SK-N-SH (cell line): ENCODE data around the gene DPH7. TPM values are rescaled to one million over a fixed set of nuclear protein-coding genes. Genes with fewer than 3 reads are reported as not detected.
"Not testable (repeated sequence)": the region's sequence is repeated elsewhere in the genome, so short reads cannot be mapped to it uniquely, and the experiment has no call there.

Experiments
- CTCF ChIA-PET: fragments of 300-600, 350-600 bp; formaldehyde crosslinking; extraction: SDS; loops from one replicate; lab custom pipeline; 2021; lab: Yijun Ruan, JAX
- POLR2A ChIA-PET: fragments of 350-600 bp; sonication (Branson Sonifier 250); formaldehyde crosslinking; extraction: SDS; loops from one replicate; lab custom pipeline; 2020; ENCODE audit warnings: antibody characterized with exemption, inconsistent platforms; lab: Yijun Ruan, JAX
- DNase-seq: peaks from one replicate; pipeline ENCODE4 v3.0.0; 2012
- H2AFZ ChIP-seq: fragments of 200-600 bp; sonication (generic); 2 replicates; pipeline ENCODE4 v1.8.1; 2016; ENCODE audit warnings: antibody characterized with exemption, mild to moderate bottlenecking, low read depth
- H3F3A ChIP-seq: fragments of 200-600 bp; sonication (generic); replicated peaks from 2 replicates; pipeline ENCODE3; 2016; ENCODE audit warnings: antibody characterized with exemption, mild to moderate bottlenecking; ENCODE audit not compliant: insufficient read depth
- H3K27ac ChIP-seq, 2 experiments: fragments of 200-500 bp in 1 of 2; fragments of 200-600 bp in 1 of 2; sonication (Bioruptor generic) in 1 of 2; sonication (generic), shearing (Covaris generic) in 1 of 2; 2 replicates each; pipeline versions ENCODE4 v1.5.1 to v1.6.1; 2014 to 2016; ENCODE audit warnings: low read depth in 2 of 2, inconsistent platforms in 1 of 2, low read length in 1 of 2, mild to moderate bottlenecking in 1 of 2, mixed read lengths in 1 of 2
- H3K27me3 ChIP-seq: fragments of 200-600 bp; sonication (generic), shearing (Covaris generic); 2 replicates; pipeline ENCODE4 v1.6.1; 2016; ENCODE audit warnings: mixed run types; ENCODE audit not compliant: insufficient read depth
- H3K36me3 ChIP-seq, 2 experiments: fragments of 200-500 bp in 1 of 2; fragments of 200-600 bp in 1 of 2; sonication (Bioruptor generic) in 1 of 2; sonication (generic) in 1 of 2; replicated peaks in 1 of 2; 2 replicates each; pipeline versions ENCODE3 to v1.5.1; 2014 to 2016; ENCODE audit warnings: low read length in 1 of 2, mild to moderate bottlenecking in 1 of 2; ENCODE audit not compliant: insufficient read depth in 2 of 2, control insufficient read depth in 1 of 2
- H3K4me1 ChIP-seq, 2 experiments: fragments of 200-500 bp in 1 of 2; fragments of 200-600 bp in 1 of 2; sonication (Bioruptor generic) in 1 of 2; sonication (generic), shearing (Covaris generic) in 1 of 2; 2 replicates each; pipeline versions ENCODE4 v1.5.1 to v1.6.1; 2014 to 2016; ENCODE audit warnings: low read depth in 1 of 2, low read length in 1 of 2, mixed run types in 1 of 2; ENCODE audit not compliant: insufficient read depth in 2 of 2, control insufficient read depth in 1 of 2
- H3K4me2 ChIP-seq: fragments of 200-600 bp; sonication (generic), shearing (Covaris generic); 2 replicates; pipeline ENCODE4 v1.6.1; 2017; ENCODE audit warnings: mixed run types
- H3K4me3 ChIP-seq, 2 experiments: fragments of 200-500 bp in 1 of 2; fragments of 200-600 bp in 1 of 2; sonication (Bioruptor generic) in 1 of 2; sonication (generic), shearing (Covaris generic) in 1 of 2; 2 replicates each; pipeline versions ENCODE4 v1.5.1 to v1.8.1; 2014 to 2016; ENCODE audit warnings: low read depth in 2 of 2, inconsistent platforms in 1 of 2, low read length in 1 of 2, mild to moderate bottlenecking in 1 of 2, mixed read lengths in 1 of 2, moderate library complexity in 1 of 2
- H3K79me2 ChIP-seq: fragments of 200-600 bp; sonication (generic); 2 replicates; pipeline ENCODE4 v1.8.1; 2017; ENCODE audit warnings: mild to moderate bottlenecking; ENCODE audit not compliant: insufficient read depth
- H3K9ac ChIP-seq: fragments of 200-600 bp; sonication (generic); 2 replicates; pipeline ENCODE4 v1.6.1; 2017; ENCODE audit warnings: mixed run types
- H3K9me2 ChIP-seq: fragments of 200-600 bp; sonication (generic); 2 replicates; pipeline ENCODE4 v1.6.1; 2017; ENCODE audit warnings: mixed run types
- H3K9me3 ChIP-seq: fragments of 200-600 bp; sonication (generic); 2 replicates; pipeline ENCODE4 v1.6.1; 2017; ENCODE audit warnings: mixed run types, mild to moderate bottlenecking, moderate library complexity
- H4K20me1 ChIP-seq: fragments of 200-600 bp; sonication (generic); 2 replicates; pipeline ENCODE4 v1.6.1; 2017; ENCODE audit warnings: mild to moderate bottlenecking, mixed run types; ENCODE audit not compliant: insufficient read depth
- EZH2phosphoT487 ChIP-seq: fragments of 200-600 bp; sonication (generic); IDR thresholded peaks from 2 replicates; pipeline ENCODE4 v1.6.1; 2017; ENCODE audit warnings: low read depth, mixed run types, mild to moderate bottlenecking, antibody characterized with exemption, moderate library complexity, borderline replicate concordance
- MXI1 ChIP-seq: IDR thresholded peaks from 2 replicates; pipeline ENCODE4 v1.6.1; 2012; ENCODE audit warnings: mild to moderate bottlenecking, low read depth, low read length, improper control_type of control experiment
- WGBS: methylation state at CpG from one replicate; pipeline ENCODE4 v1.1.6; 2017; ENCODE audit warnings: low lambda C conversion rate; 5-methylcytosine and 5-hydroxymethylcytosine counted together
- polyA plus RNA-seq, 3 experiments: library from polyadenylated mRNA; depleted of rRNA; stranded (reverse); fragments of >200 nt; gene quantifications; 2 replicates each; pipeline ENCODE4 v1.2.3, GENCODE V29; 2012
- TF ChIP-seq, protein P1 (sequence below): IDR thresholded peaks from 2 replicates; pipeline ENCODE4; 2012
- TF ChIP-seq, protein P2 (sequence below): fragments of 150-350 bp; IDR thresholded peaks from 2 replicates; pipeline ENCODE4 v1.6.1; 2017; ENCODE audit warnings: antibody characterized with exemption, low read length, low read depth, borderline replicate concordance
- TF ChIP-seq, protein P3 (sequence below): IDR thresholded peaks from 2 replicates; pipeline ENCODE4 v1.6.1; 2012; ENCODE audit warnings: mild to moderate bottlenecking, low read depth, low read length, moderate library complexity

Gene DPH7
- polyA plus RNA-seq, 1 of the 3 experiments (the other 2 are of a cell fraction) = 59.9 TPM

DNA sequence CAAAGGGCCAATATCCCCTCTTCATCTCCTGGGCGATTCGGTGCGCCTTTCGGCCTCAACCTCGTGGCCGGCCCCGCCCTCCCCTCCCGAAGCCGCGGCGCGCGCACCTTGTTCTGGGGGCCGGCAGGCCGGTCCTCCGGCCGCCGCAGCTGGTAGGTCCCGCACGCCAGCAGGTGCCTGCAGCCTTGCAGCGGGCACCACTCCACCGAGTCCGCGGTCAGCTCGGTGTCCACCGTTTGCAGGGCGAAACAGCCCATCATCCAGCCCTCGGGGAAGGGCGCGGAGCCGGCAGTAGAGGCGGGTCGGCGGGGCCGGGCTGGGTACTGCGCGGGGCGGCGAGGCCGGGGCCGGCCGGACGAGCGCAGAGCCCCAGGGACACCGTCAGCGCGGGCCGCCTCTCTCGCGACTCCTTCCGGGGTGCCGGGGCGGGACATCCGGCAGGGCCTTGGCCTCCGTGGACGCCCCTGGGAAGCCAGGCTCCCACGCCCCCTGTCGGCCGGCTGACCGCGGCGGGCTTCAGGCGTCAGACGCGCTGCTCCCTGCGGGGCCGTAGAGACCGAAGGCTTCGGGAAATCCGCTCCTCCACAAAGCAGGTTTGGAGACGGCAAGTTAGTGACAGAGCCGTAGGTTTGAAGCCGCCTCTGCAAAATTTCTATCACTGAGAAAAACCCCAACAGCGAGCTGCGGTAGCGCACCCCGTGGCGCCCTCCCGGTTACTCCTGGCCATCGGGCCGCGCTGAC, at the start of gene DPH7 (continued):
- TF ChIP-seq, protein P1, sequence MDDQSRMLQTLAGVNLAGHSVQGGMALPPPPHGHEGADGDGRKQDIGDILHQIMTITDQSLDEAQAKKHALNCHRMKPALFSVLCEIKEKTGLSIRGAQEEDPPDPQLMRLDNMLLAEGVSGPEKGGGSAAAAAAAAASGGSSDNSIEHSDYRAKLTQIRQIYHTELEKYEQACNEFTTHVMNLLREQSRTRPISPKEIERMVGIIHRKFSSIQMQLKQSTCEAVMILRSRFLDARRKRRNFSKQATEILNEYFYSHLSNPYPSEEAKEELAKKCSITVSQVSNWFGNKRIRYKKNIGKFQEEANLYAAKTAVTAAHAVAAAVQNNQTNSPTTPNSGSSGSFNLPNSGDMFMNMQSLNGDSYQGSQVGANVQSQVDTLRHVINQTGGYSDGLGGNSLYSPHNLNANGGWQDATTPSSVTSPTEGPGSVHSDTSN = peak; percentile 32; the same call in 1 of the 2 replicates
- TF ChIP-seq, protein P2, sequence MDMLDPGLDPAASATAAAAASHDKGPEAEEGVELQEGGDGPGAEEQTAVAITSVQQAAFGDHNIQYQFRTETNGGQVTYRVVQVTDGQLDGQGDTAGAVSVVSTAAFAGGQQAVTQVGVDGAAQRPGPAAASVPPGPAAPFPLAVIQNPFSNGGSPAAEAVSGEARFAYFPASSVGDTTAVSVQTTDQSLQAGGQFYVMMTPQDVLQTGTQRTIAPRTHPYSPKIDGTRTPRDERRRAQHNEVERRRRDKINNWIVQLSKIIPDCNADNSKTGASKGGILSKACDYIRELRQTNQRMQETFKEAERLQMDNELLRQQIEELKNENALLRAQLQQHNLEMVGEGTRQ = no peak
- TF ChIP-seq, protein P3, sequence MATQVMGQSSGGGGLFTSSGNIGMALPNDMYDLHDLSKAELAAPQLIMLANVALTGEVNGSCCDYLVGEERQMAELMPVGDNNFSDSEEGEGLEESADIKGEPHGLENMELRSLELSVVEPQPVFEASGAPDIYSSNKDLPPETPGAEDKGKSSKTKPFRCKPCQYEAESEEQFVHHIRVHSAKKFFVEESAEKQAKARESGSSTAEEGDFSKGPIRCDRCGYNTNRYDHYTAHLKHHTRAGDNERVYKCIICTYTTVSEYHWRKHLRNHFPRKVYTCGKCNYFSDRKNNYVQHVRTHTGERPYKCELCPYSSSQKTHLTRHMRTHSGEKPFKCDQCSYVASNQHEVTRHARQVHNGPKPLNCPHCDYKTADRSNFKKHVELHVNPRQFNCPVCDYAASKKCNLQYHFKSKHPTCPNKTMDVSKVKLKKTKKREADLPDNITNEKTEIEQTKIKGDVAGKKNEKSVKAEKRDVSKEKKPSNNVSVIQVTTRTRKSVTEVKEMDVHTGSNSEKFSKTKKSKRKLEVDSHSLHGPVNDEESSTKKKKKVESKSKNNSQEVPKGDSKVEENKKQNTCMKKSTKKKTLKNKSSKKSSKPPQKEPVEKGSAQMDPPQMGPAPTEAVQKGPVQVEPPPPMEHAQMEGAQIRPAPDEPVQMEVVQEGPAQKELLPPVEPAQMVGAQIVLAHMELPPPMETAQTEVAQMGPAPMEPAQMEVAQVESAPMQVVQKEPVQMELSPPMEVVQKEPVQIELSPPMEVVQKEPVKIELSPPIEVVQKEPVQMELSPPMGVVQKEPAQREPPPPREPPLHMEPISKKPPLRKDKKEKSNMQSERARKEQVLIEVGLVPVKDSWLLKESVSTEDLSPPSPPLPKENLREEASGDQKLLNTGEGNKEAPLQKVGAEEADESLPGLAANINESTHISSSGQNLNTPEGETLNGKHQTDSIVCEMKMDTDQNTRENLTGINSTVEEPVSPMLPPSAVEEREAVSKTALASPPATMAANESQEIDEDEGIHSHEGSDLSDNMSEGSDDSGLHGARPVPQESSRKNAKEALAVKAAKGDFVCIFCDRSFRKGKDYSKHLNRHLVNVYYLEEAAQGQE = no peak; the same call in 1 of the 2 replicates
- TF ChIP-seq EZH2phosphoT487 = no peak

DNA sequence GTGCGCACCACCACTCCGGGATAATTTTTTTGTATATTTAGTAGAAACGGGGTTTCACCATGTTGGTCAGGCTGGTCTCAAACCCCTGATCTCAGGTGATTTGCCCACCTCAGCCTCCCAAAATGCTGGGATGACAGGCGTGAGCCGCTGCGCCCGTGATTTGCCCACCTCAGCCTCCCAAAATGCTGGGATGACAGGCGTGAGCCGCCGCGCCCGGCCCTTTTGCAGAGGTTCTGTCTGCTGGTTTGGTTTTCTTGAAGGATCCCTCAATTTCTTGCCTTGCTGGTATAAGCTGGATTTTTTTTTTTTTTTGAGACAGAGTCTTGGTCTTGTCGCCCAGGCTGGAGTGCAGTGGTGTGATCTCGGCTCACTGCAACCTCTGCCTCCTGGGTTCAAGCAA, 48.7 kb upstream of the DPH7 start:
- DNase-seq, H3K9ac ChIP-seq, H3K9me3 ChIP-seq, H3K27ac ChIP-seq, H3K4me3 ChIP-seq, H3K9me2 ChIP-seq, POLR2A ChIA-PET, H3F3A ChIP-seq, H3K4me1 ChIP-seq, H3K4me2 ChIP-seq, H3K27me3 ChIP-seq, H2AFZ ChIP-seq: not testable (repeated sequence)
- H3K36me3 ChIP-seq = peaks cover 0 to 13% of the 10 kb centered on the region in 2 experiments
- WGBS = 97% methylated on average over 14 of the region's 14 CpGs
- peaks cover 94% of the 10 kb centered on the region for H4K20me1 ChIP-seq
- CTCF ChIA-PET = interaction anchor here (1.1 kb wide), 1 partner anchor 118 kb away, joined by 3 read pairs; no protein-coding TSS in a partner anchor
- H3K79me2 ChIP-seq = peaks cover 100% of the 10 kb centered on the region

DNA sequence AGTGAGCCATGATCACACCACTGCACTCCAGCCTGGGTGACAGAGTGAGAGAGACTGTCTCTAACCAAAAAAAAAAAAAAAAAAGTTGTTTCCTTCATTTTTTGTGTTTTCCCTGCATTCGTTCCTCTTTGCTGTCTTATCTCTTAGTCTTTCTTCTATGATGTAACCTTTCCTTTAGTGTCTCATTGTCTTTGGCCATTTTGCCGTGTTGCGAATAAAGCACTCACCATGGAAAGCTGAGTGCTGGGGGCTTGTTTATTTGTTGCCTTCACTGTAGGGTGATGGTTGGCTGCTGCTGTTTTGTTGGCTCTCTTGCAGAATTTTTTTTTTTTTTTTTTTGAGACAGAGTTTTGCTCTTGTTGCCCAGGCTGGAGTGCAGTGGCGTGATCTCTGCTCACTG, 47.7 kb upstream of the DPH7 start:
- Histone ChIP-seq H3K36me3 (peaks cover 0 to 14% of the 10 kb centered on the region in 2 experiments), H4K20me1 (peaks cover 92% of the 10 kb centered on the region), H3K9ac (no peak overlapping the region), H3K9me3 (no peaks in the 10 kb centered on the region), H3K4me2 (no peak overlapping the region), H3F3A (no peaks in the 10 kb centered on the region), H2AFZ (no peak overlapping the region), H3K27ac (no peak overlapping the region), H3K79me2 (peaks cover 100% of the 10 kb centered on the region), H3K4me3 (no peak overlapping the region), H3K4me1 (peaks cover 0 to 9% of the 10 kb centered on the region in 2 experiments; a peak in 1 of 4 replicates), H3K9me2 (no peaks in the 10 kb centered on the region), H3K27me3 (no peaks in the 10 kb centered on the region)
- WGBS = 95% methylated on average over 4 of the region's 4 CpGs
- CTCF ChIA-PET = interaction anchor here (1.3 kb wide), 1 partner anchor 46 kb away, joined by 4 read pairs; no protein-coding TSS in a partner anchor
- POLR2A ChIA-PET = no interaction called here
- DNase-seq = no peak
- TF ChIP-seq MXI1 = no peak

DNA sequence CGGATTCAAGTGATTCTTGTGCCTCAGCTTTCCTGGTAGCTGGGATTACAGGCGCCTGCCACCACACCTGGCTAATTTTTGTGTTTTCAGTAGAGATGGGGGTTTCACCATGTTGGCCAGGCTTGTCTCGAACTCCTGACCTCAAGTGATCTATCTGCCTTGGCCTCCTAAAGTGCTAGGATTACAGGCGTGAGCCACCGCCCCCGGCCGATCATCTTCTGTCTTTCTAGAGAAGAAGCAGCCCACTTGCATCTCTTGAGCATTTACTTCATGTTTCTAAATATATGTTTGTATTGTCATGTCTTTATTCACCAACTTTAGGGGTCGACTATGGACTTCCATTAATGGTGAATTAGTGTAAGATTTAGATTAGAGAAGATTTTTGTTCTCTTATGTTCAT, 43.5 kb upstream of the DPH7 start:
- CTCF ChIA-PET, H3K4me2 ChIP-seq, H3F3A ChIP-seq, H3K9ac ChIP-seq, H2AFZ ChIP-seq, H3K27me3 ChIP-seq, H3K27ac ChIP-seq, H3K9me2 ChIP-seq, H3K9me3 ChIP-seq, H3K4me3 ChIP-seq, DNase-seq: not testable (repeated sequence)
- Histone ChIP-seq H3K36me3 (peaks cover 2 to 14% of the 10 kb centered on the region in 2 experiments), H3K79me2 (peaks cover 94% of the 10 kb centered on the region), H3K4me1 (peaks cover 12 to 25% of the 10 kb centered on the region in 2 experiments; a peak in 3 of 4 replicates), H4K20me1 (peaks cover 62% of the 10 kb centered on the region)
- 90% methylated on average over 8 of the region's 8 CpGs for WGBS
- POLR2A ChIA-PET = interaction anchor here (0.7 kb wide), 1 partner anchor 15 kb away, joined by 4 read pairs; no protein-coding TSS in a partner anchor
